GM21529 (cell line): ENCODE measurements around the gene KIRREL3.

Experiments
- ATAC-seq: cut with Tn5 transposase; IDR thresholded peaks from one replicate; pipeline ENCODE4 v1.9.1; 2021; ENCODE audit not compliant: unreplicated experiment

The KIRREL3 gene

GRCh38 chr11:126585774-126586491 is 414.6 kb downstream of the KIRREL3 start:
- ATAC-seq = no peak

GRCh38 chr11:126585388-126585773 is 415.2 kb downstream of the KIRREL3 start:
- ATAC-seq = no peak

GRCh38 chr11:126583594-126584427 is 416.8 kb downstream of the KIRREL3 start:
- no peak for ATAC-seq

GRCh38 chr11:126583101-126583500 is 417.5 kb downstream of the KIRREL3 start:
- no peak for ATAC-seq

GRCh38 chr11:126581871-126582648 is 418.5 kb downstream of the KIRREL3 start:
- no peak for ATAC-seq

GRCh38 chr11:126578426-126578825 is 422.1 kb downstream of the KIRREL3 start:
- no peak for ATAC-seq

- no peak for ATAC-seq
Measured at GRCh38 chr11:126578021-126578420, 422.5 kb downstream of the KIRREL3 start.

- ATAC-seq = no peak
Measured at GRCh38 chr11:126575849-126576248, 424.7 kb downstream of the KIRREL3 start.

- no peak for ATAC-seq
Measured at GRCh38 chr11:126573325-126573978, 427.1 kb downstream of the KIRREL3 start.

- ATAC-seq = no peak
Measured at GRCh38 chr11:126570489-126570888, 430.1 kb downstream of the KIRREL3 start.

- ATAC-seq = no peak
Measured at GRCh38 chr11:126567419-126567818, 433.2 kb downstream of the KIRREL3 start.

- ATAC-seq = no peak
Measured at GRCh38 chr11:126564566-126564965, 436.0 kb downstream of the KIRREL3 start.

- no peak for ATAC-seq
Measured at GRCh38 chr11:126561327-126561893, 439.2 kb downstream of the KIRREL3 start.

GRCh38 chr11:126560221-126560620 is 440.3 kb downstream of the KIRREL3 start:
- ATAC-seq = no peak

GRCh38 chr11:126548581-126549550 is 451.7 kb downstream of the KIRREL3 start:
- ATAC-seq = no peak

GRCh38 chr11:126547691-126548090 is 452.9 kb downstream of the KIRREL3 start:
- ATAC-seq = no peak

- ATAC-seq = no peak
Measured at GRCh38 chr11:126547161-126547560, 453.4 kb downstream of the KIRREL3 start.

- ATAC-seq = no peak
Measured at GRCh38 chr11:126546694-126547093, 453.9 kb downstream of the KIRREL3 start.

- no peak for ATAC-seq
Measured at GRCh38 chr11:126546191-126546590, 454.4 kb downstream of the KIRREL3 start.
